OCI-LY3 (cell line): ENCODE data around the gene SPRED1.

Source experiments
- EZH2phosphoT487 ChIP-seq: fragments of 200-600 bp; shearing (Covaris generic); IDR thresholded peaks from 2 replicates; pipeline ENCODE4 v1.6.1; 2018; ENCODE audit warnings: antibody characterized with exemption, mixed run types, low read depth
- TF ChIP-seq, protein P1 (sequence below): fragments of 200-600, 300-600 bp; sonication (generic); IDR thresholded peaks from 2 replicates; pipeline ENCODE4 v1.5.1; 2014; ENCODE audit warnings: antibody characterized with exemption, low read length, low read depth

DNA sequence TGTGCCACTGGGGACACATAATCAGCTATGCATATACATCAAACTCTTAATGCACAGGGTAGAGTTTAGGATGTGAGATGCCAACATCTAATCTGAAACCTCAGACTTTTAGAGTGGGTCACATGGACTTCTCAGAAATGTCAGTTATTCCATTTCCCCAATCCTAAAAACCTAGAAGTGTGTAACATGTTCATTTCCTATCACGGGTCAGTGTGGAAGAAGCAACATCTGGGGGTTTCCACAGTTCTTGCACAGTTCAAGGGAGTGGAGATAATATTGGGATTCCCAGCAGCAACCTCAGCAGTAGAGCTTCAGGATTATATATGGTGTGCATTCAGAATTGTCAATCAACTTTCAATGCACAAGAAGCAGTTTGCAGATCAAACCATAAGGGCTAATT lies 44.4 kb upstream of the SPRED1 start:
- TF ChIP-seq, protein P1, sequence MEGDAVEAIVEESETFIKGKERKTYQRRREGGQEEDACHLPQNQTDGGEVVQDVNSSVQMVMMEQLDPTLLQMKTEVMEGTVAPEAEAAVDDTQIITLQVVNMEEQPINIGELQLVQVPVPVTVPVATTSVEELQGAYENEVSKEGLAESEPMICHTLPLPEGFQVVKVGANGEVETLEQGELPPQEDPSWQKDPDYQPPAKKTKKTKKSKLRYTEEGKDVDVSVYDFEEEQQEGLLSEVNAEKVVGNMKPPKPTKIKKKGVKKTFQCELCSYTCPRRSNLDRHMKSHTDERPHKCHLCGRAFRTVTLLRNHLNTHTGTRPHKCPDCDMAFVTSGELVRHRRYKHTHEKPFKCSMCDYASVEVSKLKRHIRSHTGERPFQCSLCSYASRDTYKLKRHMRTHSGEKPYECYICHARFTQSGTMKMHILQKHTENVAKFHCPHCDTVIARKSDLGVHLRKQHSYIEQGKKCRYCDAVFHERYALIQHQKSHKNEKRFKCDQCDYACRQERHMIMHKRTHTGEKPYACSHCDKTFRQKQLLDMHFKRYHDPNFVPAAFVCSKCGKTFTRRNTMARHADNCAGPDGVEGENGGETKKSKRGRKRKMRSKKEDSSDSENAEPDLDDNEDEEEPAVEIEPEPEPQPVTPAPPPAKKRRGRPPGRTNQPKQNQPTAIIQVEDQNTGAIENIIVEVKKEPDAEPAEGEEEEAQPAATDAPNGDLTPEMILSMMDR = no peak
- TF ChIP-seq EZH2phosphoT487 = no peak
